AG04449 (cell line): ENCODE data around the gene FRAS1.

Experiments used
- CTCF ChIA-PET: fragments of 350-600 bp; formaldehyde crosslinking; extraction: SDS; loops from one replicate; lab custom pipeline; 2021; ENCODE audit warnings: antibody characterized with exemption; lab: Yijun Ruan, JAX
- POLR2A ChIA-PET: fragments of 400-600, 350-600 bp; formaldehyde crosslinking; extraction: SDS; loops from one replicate; lab custom pipeline; 2020; ENCODE audit warnings: antibody characterized with exemption, inconsistent platforms; lab: Yijun Ruan, JAX
- DNase-seq: peaks from one replicate; pipeline ENCODE4 v3.0.0-alpha.2; 2010; ENCODE audit warnings: low read depth, low spot score
- H3K4me3 ChIP-seq: 2 replicates; pipeline ENCODE4 v1.5.1; 2011; ENCODE audit warnings: low read depth, mild to moderate bottlenecking, control low read depth, low read length
- TF ChIP-seq, protein P1 (sequence below): IDR thresholded peaks from one replicate; pipeline ENCODE4 v1.5.1; 2011; ENCODE audit warnings: mild to moderate bottlenecking, moderate library complexity, low read length, control low read depth, inconsistent platforms; ENCODE audit not compliant: insufficient read depth; ENCODE audit errors: missing control alignments

Gene FRAS1

DNA sequence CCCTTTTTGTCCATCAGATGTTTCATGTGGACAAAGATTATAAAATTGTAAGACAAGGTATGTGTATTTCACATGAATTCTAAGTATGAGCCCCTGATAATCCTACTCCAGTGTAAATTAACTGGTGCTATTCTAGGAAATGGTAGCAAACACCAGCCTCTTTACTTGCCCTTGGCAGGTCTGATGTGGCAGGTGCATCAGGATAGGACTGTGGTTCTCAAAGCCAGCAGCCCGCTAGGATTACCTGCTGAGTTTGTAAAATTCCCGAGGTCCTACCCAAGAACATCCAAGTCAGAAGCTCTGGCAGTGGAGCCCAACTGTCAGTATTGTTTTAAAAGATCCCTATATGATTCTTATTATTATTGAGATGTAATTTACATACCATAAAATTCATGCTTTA is 320.4 kb downstream of the FRAS1 start:
- H3K4me3 ChIP-seq = no peak overlapping the region
- ChIA-PET POLR2A (no interaction called here), CTCF (no interaction called here)
- TF ChIP-seq, protein P1, sequence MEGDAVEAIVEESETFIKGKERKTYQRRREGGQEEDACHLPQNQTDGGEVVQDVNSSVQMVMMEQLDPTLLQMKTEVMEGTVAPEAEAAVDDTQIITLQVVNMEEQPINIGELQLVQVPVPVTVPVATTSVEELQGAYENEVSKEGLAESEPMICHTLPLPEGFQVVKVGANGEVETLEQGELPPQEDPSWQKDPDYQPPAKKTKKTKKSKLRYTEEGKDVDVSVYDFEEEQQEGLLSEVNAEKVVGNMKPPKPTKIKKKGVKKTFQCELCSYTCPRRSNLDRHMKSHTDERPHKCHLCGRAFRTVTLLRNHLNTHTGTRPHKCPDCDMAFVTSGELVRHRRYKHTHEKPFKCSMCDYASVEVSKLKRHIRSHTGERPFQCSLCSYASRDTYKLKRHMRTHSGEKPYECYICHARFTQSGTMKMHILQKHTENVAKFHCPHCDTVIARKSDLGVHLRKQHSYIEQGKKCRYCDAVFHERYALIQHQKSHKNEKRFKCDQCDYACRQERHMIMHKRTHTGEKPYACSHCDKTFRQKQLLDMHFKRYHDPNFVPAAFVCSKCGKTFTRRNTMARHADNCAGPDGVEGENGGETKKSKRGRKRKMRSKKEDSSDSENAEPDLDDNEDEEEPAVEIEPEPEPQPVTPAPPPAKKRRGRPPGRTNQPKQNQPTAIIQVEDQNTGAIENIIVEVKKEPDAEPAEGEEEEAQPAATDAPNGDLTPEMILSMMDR = no peak
- DNase-seq = no peak

DNA sequence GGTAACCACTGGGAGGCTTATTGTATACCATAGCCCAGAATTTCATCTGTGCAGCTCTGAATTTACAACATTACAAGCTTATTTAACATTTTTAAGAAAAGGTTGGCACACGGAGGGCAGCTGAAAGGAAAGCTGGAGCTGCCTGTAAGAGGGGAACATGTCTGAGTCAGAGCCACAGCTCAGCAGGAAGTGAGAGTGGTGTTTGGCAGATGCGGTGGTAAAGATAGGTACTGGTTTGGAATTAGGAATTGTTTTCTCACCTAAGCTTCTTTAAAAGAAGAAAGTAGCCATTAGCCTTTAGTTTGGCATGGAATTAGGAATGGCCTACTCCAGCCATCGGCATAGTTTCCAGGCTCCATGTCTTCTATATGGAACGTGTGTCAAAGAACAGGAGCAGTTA is 321.9 kb downstream of the FRAS1 start:
- no peak for DNase-seq
- CTCF ChIA-PET = no interaction called here
- no peak overlapping the region for H3K4me3 ChIP-seq
- POLR2A ChIA-PET = no interaction called here
- TF ChIP-seq, protein P1 = no peak

DNA sequence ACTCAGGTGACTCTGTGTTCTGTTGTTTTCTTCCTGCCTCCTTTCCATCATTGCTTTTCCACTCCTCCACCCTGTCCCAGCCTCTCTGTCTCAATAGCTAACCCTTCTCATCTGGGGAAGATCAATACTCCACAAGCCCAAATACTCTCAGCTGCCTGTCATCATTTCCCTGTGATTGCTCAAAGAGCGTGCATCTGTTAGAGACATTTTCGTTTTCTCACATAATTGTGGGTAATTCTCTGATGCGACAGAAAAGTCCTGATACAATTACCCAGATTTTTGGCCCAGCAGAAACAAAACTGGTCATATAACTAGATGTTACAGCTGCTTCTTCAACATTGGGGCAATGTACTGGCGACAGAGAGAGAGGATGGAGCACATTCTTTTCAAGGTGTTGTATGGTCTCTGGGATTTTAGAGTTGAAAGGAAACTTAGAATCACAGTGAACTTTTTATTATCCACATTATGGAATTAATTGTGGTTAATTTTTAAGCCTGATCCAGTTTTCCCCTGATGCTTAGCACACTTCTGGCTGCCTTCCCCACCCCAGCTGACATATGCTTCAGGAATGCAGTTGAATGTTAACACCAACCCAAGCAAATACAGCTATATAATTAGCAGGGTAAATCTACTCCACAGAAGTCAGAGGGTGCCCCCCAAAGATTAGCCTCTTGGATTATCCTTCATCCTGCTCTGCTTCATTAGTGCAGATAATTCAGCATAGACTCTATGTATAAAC is 323.0 kb downstream of the FRAS1 start:
- POLR2A ChIA-PET = no interaction called here
- TF ChIP-seq, protein P1 = no peak
- H3K4me3 ChIP-seq = no peak overlapping the region
- CTCF ChIA-PET = no interaction called here
- DNase-seq = no peak

DNA sequence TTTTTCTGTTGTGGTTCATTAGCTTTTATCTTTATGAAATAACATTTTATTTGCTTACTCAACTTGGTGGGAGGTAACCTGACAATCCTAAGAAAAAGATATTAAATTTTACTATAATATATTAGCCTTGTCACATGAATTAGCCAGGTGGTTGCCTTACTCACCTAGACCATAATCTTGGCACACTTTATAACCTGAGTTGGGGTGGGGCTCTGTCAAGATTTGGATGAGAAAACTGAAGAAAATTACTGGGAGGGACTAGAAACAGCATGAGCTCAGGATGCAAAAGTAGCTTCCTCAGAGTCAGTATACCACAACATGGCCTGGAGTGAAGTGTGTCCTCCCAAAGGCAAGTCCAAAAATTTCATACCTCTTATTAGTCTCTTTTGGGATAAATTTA is 329.6 kb downstream of the FRAS1 start:
- CTCF ChIA-PET = no interaction called here
- POLR2A ChIA-PET = no interaction called here
- H3K4me3 ChIP-seq = no peak overlapping the region
- DNase-seq = no peak
- TF ChIP-seq, protein P1 = no peak

DNA sequence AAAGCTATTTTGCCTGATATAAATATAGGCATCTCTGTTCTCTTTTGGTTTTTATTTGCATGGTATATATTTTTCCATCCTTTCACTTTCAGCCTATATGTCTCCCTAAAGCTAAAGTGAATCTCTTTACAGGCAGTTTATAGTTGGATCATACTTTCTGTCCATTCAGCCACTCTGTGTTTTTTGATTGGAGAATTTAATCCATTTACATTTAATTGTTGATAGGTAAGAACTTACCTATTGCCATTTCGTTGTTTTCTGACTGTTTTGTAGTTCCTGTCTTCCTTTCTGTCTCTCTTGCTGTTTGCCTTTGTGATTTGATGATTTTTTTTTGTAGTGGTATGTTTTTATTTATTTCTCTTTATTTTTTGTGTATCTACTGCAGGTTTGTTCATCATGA is 338.5 kb downstream of the FRAS1 start:
- ChIA-PET CTCF (no interaction called here), POLR2A (no interaction called here)
- DNase-seq = no peak
- TF ChIP-seq, protein P1 = no peak
- H3K4me3 ChIP-seq = no peak overlapping the region

DNA sequence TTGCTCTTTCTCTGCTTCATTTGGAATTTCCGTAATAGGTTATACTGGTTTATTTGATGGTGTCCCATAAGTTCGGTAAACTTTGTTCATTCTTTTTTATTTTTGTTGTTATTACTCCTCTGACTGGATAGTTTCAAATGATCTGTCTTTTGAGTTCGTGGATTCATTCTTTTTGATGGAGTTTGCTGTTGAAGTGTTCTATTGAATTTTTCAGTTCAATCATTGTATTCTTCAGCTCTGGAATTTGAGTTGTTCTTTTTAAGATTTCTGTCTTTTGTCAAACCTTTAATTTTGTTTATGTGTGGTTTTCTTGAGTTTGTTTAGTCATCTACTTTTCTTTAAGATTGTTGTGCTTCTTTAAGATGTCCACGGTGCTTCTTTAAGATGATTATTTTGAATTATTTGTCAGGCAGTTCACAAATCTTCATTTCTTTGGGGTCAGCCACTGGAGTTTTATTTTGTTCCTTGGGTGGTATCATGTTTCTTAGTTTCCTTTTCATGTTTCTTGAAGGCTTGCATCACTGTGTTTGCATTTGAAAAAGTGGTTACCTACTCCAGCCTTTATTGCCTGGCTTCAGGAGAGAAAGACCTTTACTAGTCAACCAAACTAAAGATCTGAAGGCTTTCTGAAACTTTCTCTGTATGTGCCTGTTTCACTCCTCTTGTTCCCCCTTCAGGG is 339.6 kb downstream of the FRAS1 start:
- POLR2A ChIA-PET = no interaction called here
- TF ChIP-seq, protein P1 = no peak
- CTCF ChIA-PET = no interaction called here
- no peak overlapping the region for H3K4me3 ChIP-seq
- DNase-seq = no peak
